ENCODE measurements around the gene AQP6.

AQP6 gene

GRCh38 chr12:49936925-49937324 lies 35.8 kb upstream of the AQP6 start:
- H3K4me3 ChIP-seq (ENCODE audit: low read depth, low read length) = no peak overlapping the region
- DNase-seq (ENCODE audit: low read depth) = no peak
- TF ChIP-seq CTCF (IDR thresholded peaks at IDR 0.05; ENCODE audit: control insufficient read depth, extremely low read depth, insufficient read depth) = no peak

- no peak for TF ChIP-seq CTCF (IDR thresholded peaks at IDR 0.05; ENCODE audit: control insufficient read depth, extremely low read depth, insufficient read depth)
- DNase-seq (ENCODE audit: low read depth) = no peak
- H3K4me3 ChIP-seq (ENCODE audit: low read depth, low read length) = no peak overlapping the region
Observed at GRCh38 chr12:49937639-49938300, 35.0 kb upstream of the AQP6 start.

- no peak for TF ChIP-seq CTCF (IDR thresholded peaks at IDR 0.05; ENCODE audit: control insufficient read depth, extremely low read depth, insufficient read depth)
- no peak overlapping the region for H3K4me3 ChIP-seq (ENCODE audit: low read depth, low read length)
- no peak for DNase-seq (ENCODE audit: low read depth)
Observed at GRCh38 chr12:49939307-49939706, 33.4 kb upstream of the AQP6 start.

- TF ChIP-seq CTCF (IDR thresholded peaks at IDR 0.05; ENCODE audit: control insufficient read depth, extremely low read depth, insufficient read depth) = no peak
- H3K4me3 ChIP-seq (ENCODE audit: low read depth, low read length) = no peak overlapping the region
- no peak for DNase-seq (ENCODE audit: low read depth)
Observed at GRCh38 chr12:49939707-49940106, 33.0 kb upstream of the AQP6 start.

- no peak for DNase-seq (ENCODE audit: low read depth)
- no peak for TF ChIP-seq CTCF (IDR thresholded peaks at IDR 0.05; ENCODE audit: control insufficient read depth, extremely low read depth, insufficient read depth)
- no peak overlapping the region for H3K4me3 ChIP-seq (ENCODE audit: low read depth, low read length)
Observed at GRCh38 chr12:49941556-49942511, 30.9 kb upstream of the AQP6 start.

DNA sequence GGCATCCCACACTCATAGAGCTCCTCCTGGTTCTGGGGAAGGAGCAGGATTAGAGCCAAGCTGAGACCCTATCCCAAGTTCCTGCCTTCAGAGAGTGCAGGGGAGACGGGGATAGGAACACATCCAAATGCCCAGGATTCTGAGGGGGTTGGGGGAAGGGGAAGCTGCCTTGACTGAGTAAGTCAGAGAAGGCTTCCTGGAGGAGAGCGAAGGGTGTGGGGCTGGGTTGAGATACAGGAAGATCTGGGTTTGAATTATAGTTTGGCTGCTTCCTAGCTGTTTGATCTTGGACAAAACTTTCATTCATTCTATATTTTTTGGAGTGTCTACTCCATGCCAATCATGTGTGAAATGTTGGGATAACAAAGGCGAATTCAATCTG lies 30.2 kb upstream of the AQP6 start:
- no peak for TF ChIP-seq CTCF (IDR thresholded peaks at IDR 0.05; ENCODE audit: control insufficient read depth, extremely low read depth, insufficient read depth)
- no peak for DNase-seq (ENCODE audit: low read depth)
- H3K4me3 ChIP-seq (ENCODE audit: low read depth, low read length) = no peak overlapping the region

Measured in LNCaP clone FGC (cell line).